Testis (tissue), 2 donors: ENCODE results near the gene PAX7.

ENCODE experiments used
- CTCF ChIP-seq, 3 experiments: fragments of 450-650 bp in 2 of 3; fragments of 200-600 bp in 1 of 3; sonication (generic) in 1 of 3; IDR thresholded peaks; one replicate each; pipeline ENCODE4 v1.5.1; 2016 to 2019; ENCODE audit warnings: antibody characterized with exemption in 3 of 3, mild to moderate bottlenecking in 2 of 3, moderate library complexity in 1 of 3
- POLR2A ChIP-seq: fragments of 450-650 bp; IDR thresholded peaks from one replicate; pipeline ENCODE4 v1.6.1; 2017; ENCODE audit warnings: antibody characterized with exemption, mild to moderate bottlenecking, moderate library complexity

- no peak for TF ChIP-seq CTCF (IDR thresholded peaks at IDR 0.05)
- TF ChIP-seq POLR2A = no peak
These were observed 117.8 kb downstream of the PAX7 start for GRCh38 chr1:18748435-18748834.
